HG02970 (cell line): ENCODE results near the gene EFCAB13.
"Not testable (repeated sequence)": the region's sequence is repeated elsewhere in the genome, so short reads cannot be mapped to it uniquely, and the experiment has no call there.

Experiments used
- ATAC-seq: cut with Tn5 transposase; IDR thresholded peaks from one replicate; pipeline ENCODE4 v1.9.1; 2021; ENCODE audit warnings: mild to moderate bottlenecking, moderate library complexity, moderate number of reproducible peaks; ENCODE audit not compliant: unreplicated experiment, low FRiP score

Gene EFCAB13

GRCh38 chr17:47413872-47414271 lies 90.1 kb downstream of the EFCAB13 start:
- ATAC-seq: no peak

- no peak for ATAC-seq
Measured at GRCh38 chr17:47414612-47415011, 90.9 kb downstream of the EFCAB13 start.

GRCh38 chr17:47423406-47424295 lies 99.9 kb downstream of the EFCAB13 start:
- no peak for ATAC-seq

- ATAC-seq: not testable (repeated sequence)
Measured at GRCh38 chr17:47425233-47425632, 101.5 kb downstream of the EFCAB13 start.

- ATAC-seq: not testable (repeated sequence)
Measured at GRCh38 chr17:47425887-47426635, 102.3 kb downstream of the EFCAB13 start.

GRCh38 chr17:47427985-47428384 lies 104.2 kb downstream of the EFCAB13 start:
- ATAC-seq: no peak

GRCh38 chr17:47432240-47432639 lies 108.5 kb downstream of the EFCAB13 start:
- not testable (repeated sequence) for ATAC-seq

GRCh38 chr17:47465165-47465564 lies 141.4 kb downstream of the EFCAB13 start:
- ATAC-seq: no peak

GRCh38 chr17:47466976-47467375 lies 143.2 kb downstream of the EFCAB13 start:
- not testable (repeated sequence) for ATAC-seq

- no peak for ATAC-seq
Measured at GRCh38 chr17:47470836-47471235, 147.1 kb downstream of the EFCAB13 start.

GRCh38 chr17:47472073-47472472 lies 148.3 kb downstream of the EFCAB13 start:
- not testable (repeated sequence) for ATAC-seq
